Ishikawa (cell line): ENCODE data around the gene EMILIN3.

ENCODE experiments used
- CEBPB ChIP-seq: IDR thresholded peaks from 2 replicates; pipeline ENCODE4 v1.6.1; 2012
- CREB1 ChIP-seq: IDR thresholded peaks from 2 replicates; pipeline ENCODE4 v1.6.1; 2012; ENCODE audit warnings: low read depth
- EGR1 ChIP-seq: IDR thresholded peaks from 2 replicates; pipeline ENCODE4 v1.6.1; 2012
- EP300 ChIP-seq: IDR thresholded peaks from 2 replicates; pipeline ENCODE4 v1.6.1; 2012; ENCODE audit warnings: borderline replicate concordance
- FOXM1 ChIP-seq: IDR thresholded peaks from 2 replicates; pipeline ENCODE4 v1.6.1; 2012; ENCODE audit warnings: low read depth, borderline replicate concordance
- MAX ChIP-seq: IDR thresholded peaks from 2 replicates; pipeline ENCODE4 v1.6.1; 2012
- NFIC ChIP-seq: IDR thresholded peaks from 2 replicates; pipeline ENCODE4 v1.6.1; 2012
- RAD21 ChIP-seq: IDR thresholded peaks from 2 replicates; pipeline ENCODE4 v1.6.1; 2012; ENCODE audit warnings: low read depth
- REST ChIP-seq: IDR thresholded peaks from 2 replicates; pipeline ENCODE4 v1.6.1; 2012; ENCODE audit warnings: low read depth, mild to moderate bottlenecking
- TAF1 ChIP-seq: IDR thresholded peaks from 2 replicates; pipeline ENCODE4 v1.6.1; 2012; ENCODE audit warnings: low read depth, mild to moderate bottlenecking
- TCF12 ChIP-seq: IDR thresholded peaks from 2 replicates; pipeline ENCODE4 v1.6.1; 2012; ENCODE audit warnings: low read depth
- TEAD4 ChIP-seq: IDR thresholded peaks from 2 replicates; pipeline ENCODE4 v1.6.1; 2012
- USF1 ChIP-seq: IDR thresholded peaks from 2 replicates; pipeline ENCODE4 v1.6.1; 2012
- YY1 ChIP-seq: IDR thresholded peaks from 2 replicates; pipeline ENCODE4 v1.6.1; 2012; ENCODE audit warnings: low read depth
- ZBTB7A ChIP-seq: IDR thresholded peaks from 2 replicates; pipeline ENCODE4 v1.6.1; 2012; ENCODE audit warnings: low read depth

The EMILIN3 gene

GRCh38 chr20:41357424-41358163, 9.0 kb downstream of the EMILIN3 start:
- no peak for TF ChIP-seq RAD21
- no peak for TF ChIP-seq ZBTB7A
- TF ChIP-seq MAX: no peak
- no peak for TF ChIP-seq YY1
- no peak for TF ChIP-seq EGR1
- no peak for TF ChIP-seq EP300
- no peak for TF ChIP-seq CEBPB
- TF ChIP-seq CREB1: no peak
- TF ChIP-seq TAF1: no peak
- TF ChIP-seq USF1: no peak
- no peak for TF ChIP-seq TEAD4
- no peak for TF ChIP-seq TCF12
- no peak for TF ChIP-seq NFIC
- no peak for TF ChIP-seq REST
- TF ChIP-seq FOXM1: no peak

- TF ChIP-seq TEAD4: no peak
- no peak for TF ChIP-seq CEBPB
- no peak for TF ChIP-seq TAF1
Measured at GRCh38 chr20:41356951-41357350, 9.7 kb downstream of the EMILIN3 start.

- no peak for TF ChIP-seq RAD21
- TF ChIP-seq FOXM1: no peak
- TF ChIP-seq MAX: no peak
- no peak for TF ChIP-seq REST
- no peak for TF ChIP-seq YY1
- TF ChIP-seq EGR1: no peak
- no peak for TF ChIP-seq CREB1
- no peak for TF ChIP-seq NFIC
- no peak for TF ChIP-seq TCF12
- TF ChIP-seq USF1: no peak
- no peak for TF ChIP-seq TEAD4
- no peak for TF ChIP-seq ZBTB7A
- TF ChIP-seq EP300: no peak
- TF ChIP-seq CEBPB: no peak
Measured at GRCh38 chr20:41355598-41356203, 10.9 kb downstream of the EMILIN3 start.

- TF ChIP-seq YY1: no peak
- TF ChIP-seq MAX: no peak
- no peak for TF ChIP-seq FOXM1
- no peak for TF ChIP-seq TAF1
- no peak for TF ChIP-seq NFIC
- no peak for TF ChIP-seq USF1
- no peak for TF ChIP-seq CREB1
- no peak for TF ChIP-seq TEAD4
- no peak for TF ChIP-seq EGR1
- TF ChIP-seq CEBPB: no peak
- TF ChIP-seq EP300: no peak
- TF ChIP-seq REST: no peak
- no peak for TF ChIP-seq ZBTB7A
- no peak for TF ChIP-seq RAD21
- no peak for TF ChIP-seq TCF12
Measured at GRCh38 chr20:41355192-41355591, 11.4 kb downstream of the EMILIN3 start.
